Breast epithelium (tissue), 4 donors: ENCODE measurements around the gene FBXL7. TPM values are rescaled to one million over a fixed set of nuclear protein-coding genes. Genes with fewer than 3 reads are reported as not detected.

ENCODE experiments used
- DNase-seq, 2 donors: peaks; one replicate each; pipeline ENCODE4 v3.0.0-alpha.2; 2019; ENCODE audit warnings: low spot score in 2 of 2
- H3K27ac ChIP-seq, 2 donors: fragments of 200-600 bp; sonication (generic) in 1 of 2; one replicate each; pipeline ENCODE4 v1.5.1; 2016 to 2019; ENCODE audit warnings: mild to moderate bottlenecking in 1 of 2
- H3K27me3 ChIP-seq, 2 donors: fragments of 200-600 bp; sonication (generic) in 1 of 2; one replicate each; pipeline versions ENCODE4 v1.5.1 to v1.6.0; 2017 to 2019; ENCODE audit warnings: control low read depth in 1 of 2, mild to moderate bottlenecking in 1 of 2
- H3K36me3 ChIP-seq: fragments of 200-600 bp; one replicate; pipeline ENCODE4 v1.5.1; 2019
- H3K4me1 ChIP-seq, 2 donors: fragments of 200-600 bp; sonication (generic); one replicate each; pipeline ENCODE4 v1.5.1; 2016 to 2019; ENCODE audit warnings: control low read depth in 1 of 2
- H3K4me3 ChIP-seq, 3 donors: fragments of 200-600 bp; sonication (generic); 1 replicate in 2 of 3; 2 replicates in 1 of 3; pipeline ENCODE4 v1.5.1; 2016 to 2019; ENCODE audit warnings: mild to moderate bottlenecking in 3 of 3, moderate library complexity in 2 of 3
- H3K9me3 ChIP-seq, 2 donors: fragments of 200-600 bp; sonication (generic) in 1 of 2; one replicate each; pipeline ENCODE4 v1.5.1; 2016 to 2019; ENCODE audit warnings: control low read depth in 1 of 2
- CTCF ChIP-seq, 3 donors: fragments of 450-650 bp; IDR thresholded peaks; one replicate each; pipeline ENCODE4 v1.5.1; 2016 to 2017; ENCODE audit warnings: antibody characterized with exemption in 3 of 3, mild to moderate bottlenecking in 3 of 3, moderate library complexity in 3 of 3
- POLR2A ChIP-seq: fragments of 450-650 bp; IDR thresholded peaks from one replicate; pipeline ENCODE4 v1.6.1; 2016; ENCODE audit warnings: antibody characterized with exemption, mild to moderate bottlenecking, moderate library complexity
- POLR2AphosphoS5 ChIP-seq, 3 donors: sonication (generic); formaldehyde crosslinking; IDR thresholded peaks; one replicate each; pipeline ENCODE4 v1.6.1; 2017; ENCODE audit warnings: antibody characterized with exemption in 3 of 3
- intact Hi-C: fragments of 100-400 bp; cut with DNase I; formaldehyde crosslinking; loops from one replicate; pipeline ENCODE4 v1.15.1; 2023; ENCODE audit warnings: low total_unique reads
- total RNA-seq, 3 donors: library from RNA; depleted of rRNA; stranded (reverse); fragments of >200 nt; gene quantifications; one replicate each; pipeline ENCODE4 v1.1.0, GENCODE V29; 2016

FBXL7 gene
- total RNA-seq, 3 donors from 2014 or later: 6.9 to 17.3 (median 10.8) TPM

- Histone ChIP-seq H3K4me3 (no peak overlapping the region), H3K9me3 (no peaks in the 10 kb centered on the region), H3K36me3 (no peaks in the 10 kb centered on the region), H3K27me3 (no peaks in the 10 kb centered on the region), H3K4me1 (no peaks in the 10 kb centered on the region), H3K27ac (no peak overlapping the region)
- TF ChIP-seq POLR2AphosphoS5 (IDR thresholded peaks at IDR 0.05): no peak
- TF ChIP-seq POLR2A: no peak
- no peak for TF ChIP-seq CTCF (IDR thresholded peaks at IDR 0.05)
- intact Hi-C loops: no loop called here
- no peak for DNase-seq
These were observed 429.8 kb downstream of the FBXL7 start for GRCh38 chr5:15929611-15930263.

GRCh38 chr5:15932066-15932465 lies 432.1 kb downstream of the FBXL7 start:
- Histone ChIP-seq H3K9me3 (peaks cover 0 to 3% of the 10 kb centered on the region in 2 donors), H3K4me1 (no peaks in the 10 kb centered on the region), H3K27me3 (no peaks in the 10 kb centered on the region), H3K36me3 (no peaks in the 10 kb centered on the region), H3K27ac (no peak overlapping the region), H3K4me3 (no peak overlapping the region)
- intact Hi-C loops: no loop called here
- no peak for DNase-seq
- no peak for TF ChIP-seq POLR2A
- TF ChIP-seq POLR2AphosphoS5 (IDR thresholded peaks at IDR 0.05): no peak
- no peak for TF ChIP-seq CTCF (IDR thresholded peaks at IDR 0.05)

- DNase-seq: no peak
- intact Hi-C loops: no loop called here
- TF ChIP-seq POLR2A (no peak), CTCF (IDR thresholded peaks at IDR 0.05) (no peak), POLR2AphosphoS5 (IDR thresholded peaks at IDR 0.05) (no peak)
- H3K4me3 ChIP-seq: no peak overlapping the region
- H3K4me1 ChIP-seq: no peaks in the 10 kb centered on the region
- no peaks in the 10 kb centered on the region for H3K36me3 ChIP-seq
- H3K27ac ChIP-seq: no peak overlapping the region
- peaks cover 0 to 3% of the 10 kb centered on the region in 2 donors for H3K9me3 ChIP-seq
- no peaks in the 10 kb centered on the region for H3K27me3 ChIP-seq
These were observed 433.6 kb downstream of the FBXL7 start for GRCh38 chr5:15933259-15934207.

- no peak for DNase-seq
- H3K4me1 ChIP-seq: no peaks in the 10 kb centered on the region
- intact Hi-C loops: no loop called here
- H3K36me3 ChIP-seq: no peaks in the 10 kb centered on the region
- H3K27me3 ChIP-seq: no peaks in the 10 kb centered on the region
- H3K4me3 ChIP-seq: no peak overlapping the region
- H3K9me3 ChIP-seq: peaks cover 0 to 3% of the 10 kb centered on the region in 2 donors
- H3K27ac ChIP-seq: no peak overlapping the region
- TF ChIP-seq POLR2A: no peak
- no peak for TF ChIP-seq CTCF (IDR thresholded peaks at IDR 0.05)
- TF ChIP-seq POLR2AphosphoS5 (IDR thresholded peaks at IDR 0.05): no peak
These were observed 436.7 kb downstream of the FBXL7 start for GRCh38 chr5:15936505-15937245.
